A673 (cell line): Measurements from ENCODE around the gene THBS3. TPM values are rescaled to one million over a fixed set of nuclear protein-coding genes. Genes with fewer than 3 reads are reported as not detected.

Experiments
- BruUV-seq: library from RNA; stranded (reverse); fragments of 400-500 nt; replicated peaks from 2 replicates; lab custom pipeline; 2021; lab: Mats Ljungman, UMichigan
- CTCF ChIA-PET: fragments of 300-600 bp; sonication (Branson Sonifier 250); formaldehyde crosslinking; loops from one replicate; lab custom pipeline; 2022; ENCODE audit warnings: antibody characterized with exemption; lab: Charles Lee
- POLR2A ChIA-PET: fragments of 300-600 bp; sonication (Branson Sonifier 250); formaldehyde crosslinking; loops from one replicate; lab custom pipeline; 2022; ENCODE audit warnings: antibody characterized with exemption; ENCODE audit not compliant: low non-redundant PET; lab: Charles Lee
- DNase-seq: peaks from one replicate; pipeline ENCODE4 v3.0.0-alpha.2; 2015; ENCODE audit warnings: low spot score
- H3K27ac ChIP-seq: fragments of 200-600 bp; sonication (generic); 2 replicates; pipeline ENCODE4 v1.5.1; 2016; ENCODE audit warnings: mixed run types, low read depth, mild to moderate bottlenecking, mixed read lengths, antibody characterized with exemption, low read length; ENCODE audit not compliant: poor library complexity, severe bottlenecking
- H3K27me3 ChIP-seq: fragments of 200-600 bp; sonication (generic); replicated peaks from 2 replicates; pipeline ENCODE4 v1.6.1; 2017; ENCODE audit warnings: mixed run types, low read depth, mild to moderate bottlenecking, mixed read lengths, antibody characterized with exemption, low read length; ENCODE audit not compliant: insufficient read depth, poor library complexity
- H3K36me3 ChIP-seq: fragments of 200-600 bp; sonication (generic); 2 replicates; pipeline ENCODE4 v1.6.1; 2016; ENCODE audit warnings: mixed run types, mild to moderate bottlenecking, mixed read lengths, antibody characterized with exemption, low read length; ENCODE audit not compliant: insufficient read depth, poor library complexity, severe bottlenecking
- H3K4me1 ChIP-seq: fragments of 200-600 bp; sonication (generic); 2 replicates; pipeline ENCODE4 v1.6.1; 2017; ENCODE audit warnings: mixed run types, mild to moderate bottlenecking, mixed read lengths, antibody characterized with exemption, low read length; ENCODE audit not compliant: insufficient read depth, poor library complexity, severe bottlenecking
- H3K4me3 ChIP-seq: fragments of 200-600 bp; sonication (generic); 2 replicates; pipeline ENCODE4 v1.5.1; 2016; ENCODE audit warnings: low read depth, mixed run types, mild to moderate bottlenecking, mixed read lengths, low read length; ENCODE audit not compliant: poor library complexity, severe bottlenecking
- H3K9me3 ChIP-seq: fragments of 200-600 bp; sonication (generic); 2 replicates; pipeline ENCODE4 v1.6.1; 2016; ENCODE audit warnings: mixed run types, low read depth, mild to moderate bottlenecking, mixed read lengths, antibody characterized with exemption, low read length; ENCODE audit not compliant: poor library complexity, severe bottlenecking
- CTCF ChIP-seq: fragments of 300-800, 200-600 bp; sonication (generic); conservative IDR thresholded peaks from 2 replicates; pipeline ENCODE4 v1.5.1; 2017; ENCODE audit warnings: low read depth, mild to moderate bottlenecking, antibody characterized with exemption, low read length, moderate library complexity, mixed read lengths
- EZH2 ChIP-seq: fragments of 200-600 bp; sonication (generic); IDR thresholded peaks from 2 replicates; pipeline ENCODE4 v1.6.1; 2017; ENCODE audit warnings: borderline replicate concordance, low read depth, mild to moderate bottlenecking, mixed read lengths, antibody characterized with exemption, low read length; ENCODE audit not compliant: poor library complexity, severe bottlenecking
- intact Hi-C: fragments of 100-400 bp; cut with micrococcal nuclease; formaldehyde crosslinking; loops from one replicate; pipeline ENCODE4 v1.10.0; 2022; ENCODE audit not compliant: unreplicated experiment
- total RNA-seq: library from RNA; stranded (reverse); gene quantifications from 2 replicates; pipeline ENCODE4 v1.2.3, GENCODE V29; 2021

Gene THBS3
- total RNA-seq, 1 experiment from 2014 or later: 23.2 TPM

GRCh38 chr1:155175927-155176371 is 31.7 kb downstream of the THBS3 start:
- peak; percentile 48 for DNase-seq
- no TSS peak for BruUV-seq
- POLR2A ChIA-PET: no interaction called here
- Histone ChIP-seq H3K9me3 (no peaks in the 10 kb centered on the region), H3K27me3 (no peaks in the 10 kb centered on the region), H3K36me3 (peaks cover 4% of the 10 kb centered on the region), H3K4me1 (peaks cover 24% of the 10 kb centered on the region), H3K4me3 (no peak overlapping the region), H3K27ac (no peak overlapping the region)
- intact Hi-C loops: loop anchor here (10.0 kb wide), 2 partner anchors 149 to 419 kb away; partner anchors contain the start of gene RUSC1
- TF ChIP-seq CTCF (no peak; the same call in 1 of the 2 replicates), EZH2 (no peak)
- CTCF ChIA-PET: interaction anchor here (1.0 to 3.9 kb wide), 4 partner anchors 8 to 85 kb away, joined by 3 to 39 read pairs (median 4); no protein-coding TSS in a partner anchor

- POLR2A ChIA-PET: no interaction called here
- Histone ChIP-seq H3K4me3 (no peak overlapping the region), H3K27ac (no peak overlapping the region), H3K4me1 (peaks cover 24% of the 10 kb centered on the region), H3K27me3 (no peaks in the 10 kb centered on the region), H3K9me3 (no peaks in the 10 kb centered on the region), H3K36me3 (peaks cover 4% of the 10 kb centered on the region)
- intact Hi-C loops: loop anchor here (10.0 kb wide), 2 partner anchors 149 to 419 kb away; partner anchors contain the start of gene RUSC1
- no peak for DNase-seq
- no TSS peak for BruUV-seq
- TF ChIP-seq CTCF (no peak), EZH2 (no peak)
- CTCF ChIA-PET: interaction anchor here (1.0 to 3.9 kb wide), 4 partner anchors 8 to 84 kb away, joined by 3 to 39 read pairs (median 4); no protein-coding TSS in a partner anchor
Measured at GRCh38 chr1:155175281-155175926, 32.3 kb downstream of the THBS3 start.

GRCh38 chr1:155174324-155175280 is 33.1 kb downstream of the THBS3 start:
- DNase-seq: peak; percentile 65
- intact Hi-C loops: loop anchor here (10.0 kb wide), 2 partner anchors 150 to 420 kb away; partner anchors contain the start of gene RUSC1
- Histone ChIP-seq H3K27ac (peak overlapping the region; percentile 20), H3K4me1 (peaks cover 24% of the 10 kb centered on the region), H3K9me3 (no peaks in the 10 kb centered on the region), H3K36me3 (peaks cover 7% of the 10 kb centered on the region), H3K27me3 (no peaks in the 10 kb centered on the region), H3K4me3 (peak overlapping the region; percentile 86)
- TF ChIP-seq EZH2 (no peak), CTCF (no peak)
- ChIA-PET CTCF (interaction anchor here (0.6 to 3.9 kb wide), 5 partner anchors 11 to 188 kb away, joined by 3 to 45 read pairs (median 6); no protein-coding TSS in a partner anchor), POLR2A (no interaction called here)
- BruUV-seq: no TSS peak
